NCI-H460 (cell line): Measurements from ENCODE around the gene MCM3AP. TPM values are rescaled to one million over a fixed set of nuclear protein-coding genes. Genes with fewer than 3 reads are reported as not detected.

Experiments
- DNase-seq: peaks from one replicate; pipeline ENCODE4 v3.0.0-alpha.2; 2016; ENCODE audit warnings: low read depth; ENCODE audit errors: extremely low read depth
- total RNA-seq: library from RNA; depleted of rRNA; stranded (reverse); fragments of >200 nt; shearing (Covaris generic); gene quantifications from 2 replicates; pipeline ENCODE4 v1.2.3, GENCODE V29; 2014

MCM3AP gene
- total RNA-seq, 1 experiment from 2014 or later, result 38.8 TPM

DNA sequence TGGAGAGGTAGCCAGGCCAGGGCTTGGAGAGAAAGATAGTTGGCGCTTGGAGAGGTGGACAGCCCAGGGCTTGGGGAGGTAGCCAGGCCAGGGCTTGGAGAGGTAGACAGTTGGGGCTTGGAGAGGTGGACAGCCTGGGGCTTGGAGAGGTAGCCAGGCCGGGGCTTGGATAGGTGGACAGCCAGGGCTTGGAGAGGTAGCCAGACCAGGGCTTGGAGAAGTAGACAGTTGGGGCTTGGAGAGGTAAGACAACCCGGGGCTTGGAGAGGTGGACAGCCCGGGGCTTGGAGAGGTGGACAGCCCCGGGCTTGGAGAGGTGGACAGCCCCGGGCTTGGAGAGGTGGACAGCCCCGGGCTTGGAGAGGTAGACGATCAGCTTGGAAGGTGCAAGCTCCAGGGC lies 64.6 kb downstream of the MCM3AP start:
- DNase-seq, result no peak

DNA sequence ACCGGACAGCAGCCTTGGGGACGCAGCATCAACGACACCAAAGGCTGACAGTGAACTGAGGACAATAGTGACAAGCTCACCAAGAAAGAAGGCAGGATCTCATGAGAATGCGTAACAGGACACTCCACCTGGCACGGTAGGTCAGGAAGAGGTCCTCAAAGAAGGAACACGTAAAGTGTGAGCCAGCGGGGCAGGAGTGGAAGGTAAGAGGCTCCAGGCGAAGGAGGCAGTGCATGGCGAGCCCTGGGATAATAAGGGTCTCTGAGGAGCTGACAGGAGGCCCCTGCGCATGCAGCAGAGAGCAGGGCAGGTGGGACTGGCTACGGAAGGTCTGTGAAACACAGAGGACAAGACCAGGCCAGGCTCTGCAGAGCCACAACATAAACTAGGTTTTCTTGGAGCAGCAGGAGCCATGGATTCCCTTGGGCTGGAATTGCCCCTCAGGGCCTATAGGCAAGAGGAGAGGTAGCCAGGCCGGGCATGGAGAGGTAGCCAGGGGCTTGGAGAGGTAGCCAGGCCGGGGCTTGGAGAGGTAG lies 65.1 kb downstream of the MCM3AP start:
- DNase-seq, result no peak

DNA sequence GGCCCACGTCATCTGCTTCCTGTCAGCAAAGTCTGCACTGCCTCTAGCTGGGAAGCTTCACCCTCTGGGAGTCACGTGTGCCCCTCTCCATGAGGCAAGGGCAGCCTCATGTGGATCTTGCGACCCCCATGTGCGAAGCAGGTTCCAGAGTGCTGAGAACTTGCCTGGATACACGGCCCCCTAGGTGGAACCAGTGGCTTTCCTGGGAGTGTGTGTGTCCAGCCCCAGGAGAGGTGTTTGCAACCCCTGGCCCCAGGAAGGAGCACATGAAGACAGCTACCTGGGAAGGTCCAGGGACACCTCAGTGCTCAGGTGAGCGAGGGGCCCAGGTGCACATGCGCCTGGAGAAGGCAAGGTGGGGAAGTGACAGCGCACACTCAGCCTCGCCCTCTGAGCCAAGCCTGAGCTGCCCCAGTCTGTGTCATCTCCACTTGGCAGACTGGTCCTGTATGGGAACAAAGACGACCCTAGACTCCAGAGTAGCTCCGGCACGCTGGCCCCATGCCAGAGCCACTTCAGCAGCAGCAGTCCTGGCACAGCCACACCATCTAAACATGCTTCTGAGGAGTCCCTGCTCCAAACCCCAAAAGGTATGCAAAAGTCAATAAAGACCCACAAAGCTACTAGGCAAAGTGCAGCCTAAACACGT lies 65.7 kb downstream of the MCM3AP start:
- no peak for DNase-seq

DNA sequence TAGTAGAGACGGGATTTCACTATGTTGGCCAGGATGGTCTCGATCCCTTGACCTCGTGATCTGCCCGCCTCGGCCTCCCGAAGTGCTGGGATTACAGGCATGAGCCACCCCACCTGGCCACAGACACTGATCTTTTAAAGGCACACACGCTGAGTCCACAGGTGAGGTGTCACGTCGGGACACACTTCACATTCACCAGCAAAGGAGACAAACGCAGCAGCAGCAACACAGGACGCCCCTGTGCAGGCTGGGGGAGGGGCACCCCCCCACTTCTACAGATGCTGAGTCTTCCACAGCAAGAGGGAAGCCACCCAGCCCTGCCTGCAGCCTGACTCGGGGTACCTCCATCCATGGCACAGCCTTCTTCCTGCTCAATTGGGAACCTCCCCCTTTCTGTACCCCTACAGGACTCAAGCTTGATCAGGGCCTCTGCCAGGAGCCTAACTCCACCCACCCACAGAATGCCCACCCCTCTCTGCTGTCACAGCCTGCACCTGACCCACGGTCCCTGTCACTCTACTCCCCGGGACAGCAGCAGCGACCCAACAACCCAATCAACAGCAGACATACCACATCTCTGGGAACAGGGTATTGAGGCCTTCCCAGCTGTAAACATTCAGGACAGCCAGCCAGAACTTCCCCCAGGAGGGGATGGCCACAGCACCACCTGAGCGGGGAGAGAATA lies 66.4 kb downstream of the MCM3AP start:
- DNase-seq, result no peak

DNA sequence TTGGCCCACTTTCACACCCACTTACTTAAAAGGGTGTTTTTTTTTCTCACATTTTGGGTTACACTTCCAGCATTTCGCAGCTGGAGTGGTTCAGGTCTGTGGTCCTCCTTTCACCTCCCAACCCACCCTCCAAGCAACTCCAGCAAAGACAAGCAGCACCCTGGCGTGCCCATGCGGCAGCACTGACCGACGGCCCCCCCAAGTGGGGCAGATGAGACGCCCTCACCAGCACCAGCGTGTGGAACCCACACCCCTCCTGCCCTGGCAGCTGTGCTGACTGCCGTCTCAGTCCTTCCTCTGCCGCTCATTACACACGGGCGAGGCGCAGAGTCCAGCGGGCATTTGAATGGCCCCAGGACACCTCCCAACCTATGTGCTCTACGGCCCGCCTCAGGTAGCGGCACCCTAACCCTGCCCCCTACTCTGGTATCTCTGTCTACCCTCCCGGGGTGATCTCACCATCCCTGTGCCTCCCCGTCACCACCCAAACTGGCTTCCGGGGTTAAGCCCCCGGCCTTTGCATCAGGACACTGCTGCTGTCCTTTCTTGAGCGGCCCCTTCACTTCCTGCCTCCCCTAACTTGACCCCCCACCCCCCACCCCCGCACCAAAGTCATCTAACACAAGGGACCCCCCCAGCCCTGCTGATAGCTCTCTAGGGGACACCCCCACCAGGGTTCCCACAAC lies 67.8 kb downstream of the MCM3AP start:
- no peak for DNase-seq

DNA sequence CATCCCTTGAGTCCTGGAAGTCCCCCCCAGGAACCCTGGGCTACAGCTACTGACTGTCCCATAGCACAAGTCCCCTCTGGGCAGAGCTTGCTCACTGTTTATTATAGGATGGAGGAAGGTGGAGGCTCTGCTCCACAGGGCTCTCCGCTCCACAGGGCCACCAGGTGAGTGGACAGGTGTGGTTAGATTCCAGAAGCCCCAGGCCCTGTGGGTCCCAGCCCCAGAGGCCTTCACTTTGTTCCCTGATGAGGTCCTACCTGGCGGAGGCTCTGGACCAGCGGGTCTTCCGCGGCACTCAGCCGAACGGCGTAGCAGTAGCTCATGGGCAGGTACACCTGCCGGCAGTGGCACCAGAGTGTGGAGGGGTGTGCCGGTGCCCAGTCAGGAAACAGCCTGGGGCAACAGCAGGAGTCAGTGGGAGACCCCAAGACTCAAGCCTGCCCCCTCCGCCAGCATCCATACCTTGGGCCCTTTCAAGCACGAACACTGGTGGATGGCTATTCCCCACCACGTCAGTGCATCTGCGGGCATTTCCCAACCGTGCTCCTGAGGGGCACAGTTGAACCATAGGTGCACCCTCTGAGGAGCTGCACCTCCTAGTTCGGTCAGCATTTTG lies 69.2 kb downstream of the MCM3AP start:
- DNase-seq, result no peak

DNA sequence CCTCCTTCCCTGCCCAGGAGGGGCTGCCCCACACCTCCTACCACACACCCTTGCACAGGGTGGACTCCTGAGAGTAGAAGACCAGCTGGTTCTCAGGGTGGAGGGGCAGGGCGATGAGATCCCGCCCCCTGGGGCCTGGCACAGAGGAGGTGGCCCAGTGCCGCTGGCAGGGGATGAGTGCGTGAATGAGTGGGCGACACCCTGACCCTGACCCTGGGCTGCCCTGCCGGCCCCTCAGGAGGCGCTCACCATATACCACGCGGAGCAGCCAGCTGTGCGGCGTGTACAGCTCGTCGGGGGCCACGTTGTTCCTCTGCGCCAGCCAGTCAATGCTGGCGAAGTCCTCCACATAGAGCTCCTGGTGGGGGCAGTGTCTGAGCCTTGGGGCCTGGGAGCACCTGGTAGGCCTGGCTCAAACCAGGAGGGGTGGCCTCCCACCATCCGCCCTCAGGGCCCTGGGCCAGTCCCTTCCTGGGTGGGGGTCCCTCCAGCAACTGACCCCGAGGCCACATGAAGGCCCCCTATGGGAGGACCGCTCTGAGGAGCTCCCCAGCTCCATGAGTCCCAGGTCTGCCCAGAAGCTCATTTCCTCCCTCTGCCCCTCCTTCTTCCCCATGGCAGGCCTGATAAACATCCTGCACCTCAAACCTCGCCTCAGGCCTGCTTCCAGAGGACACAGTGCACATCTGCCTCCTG lies 69.8 kb downstream of the MCM3AP start:
- DNase-seq, result no peak

DNA sequence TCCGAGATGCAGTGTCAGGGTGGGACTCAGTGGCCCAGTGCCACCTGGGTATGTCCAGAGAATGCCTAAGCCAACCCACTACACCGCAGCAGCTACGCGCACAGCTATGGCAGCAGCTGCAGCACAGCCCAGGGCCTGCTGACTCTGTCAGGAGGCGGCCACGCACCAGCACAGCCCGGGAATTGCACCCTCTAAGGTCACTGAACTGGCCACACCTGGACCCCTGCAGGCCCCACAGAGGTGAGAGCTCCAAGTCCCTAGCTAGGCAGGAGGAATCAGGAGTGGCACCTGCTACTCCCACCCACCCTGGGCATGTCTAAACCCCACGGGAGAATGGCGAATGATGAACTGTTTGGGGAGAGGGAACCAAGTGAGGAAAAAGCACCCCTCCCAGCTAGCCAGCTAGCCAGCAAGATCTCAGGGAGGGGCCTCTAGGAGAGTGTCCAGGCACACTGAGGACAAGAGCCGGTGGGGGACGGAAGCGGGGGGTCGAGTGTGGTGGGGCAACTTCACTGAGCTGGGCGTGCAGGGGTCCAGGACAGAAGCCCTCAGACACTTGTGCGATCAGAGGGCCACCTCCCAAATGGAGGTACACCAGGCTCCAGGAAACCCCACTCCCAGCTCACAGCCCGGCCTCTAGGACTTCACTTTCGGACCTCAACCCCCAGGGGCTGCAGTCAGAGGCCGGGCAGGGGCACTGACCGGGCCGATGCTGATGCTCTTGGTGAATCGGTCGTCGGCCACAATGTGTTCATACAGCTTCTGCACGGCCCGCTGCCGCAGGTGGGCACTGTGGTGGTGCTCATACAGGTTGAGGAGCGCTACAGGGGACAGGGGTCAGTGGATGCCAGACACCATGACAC lies 70.7 kb downstream of the MCM3AP start:
- DNase-seq, result no peak

DNA sequence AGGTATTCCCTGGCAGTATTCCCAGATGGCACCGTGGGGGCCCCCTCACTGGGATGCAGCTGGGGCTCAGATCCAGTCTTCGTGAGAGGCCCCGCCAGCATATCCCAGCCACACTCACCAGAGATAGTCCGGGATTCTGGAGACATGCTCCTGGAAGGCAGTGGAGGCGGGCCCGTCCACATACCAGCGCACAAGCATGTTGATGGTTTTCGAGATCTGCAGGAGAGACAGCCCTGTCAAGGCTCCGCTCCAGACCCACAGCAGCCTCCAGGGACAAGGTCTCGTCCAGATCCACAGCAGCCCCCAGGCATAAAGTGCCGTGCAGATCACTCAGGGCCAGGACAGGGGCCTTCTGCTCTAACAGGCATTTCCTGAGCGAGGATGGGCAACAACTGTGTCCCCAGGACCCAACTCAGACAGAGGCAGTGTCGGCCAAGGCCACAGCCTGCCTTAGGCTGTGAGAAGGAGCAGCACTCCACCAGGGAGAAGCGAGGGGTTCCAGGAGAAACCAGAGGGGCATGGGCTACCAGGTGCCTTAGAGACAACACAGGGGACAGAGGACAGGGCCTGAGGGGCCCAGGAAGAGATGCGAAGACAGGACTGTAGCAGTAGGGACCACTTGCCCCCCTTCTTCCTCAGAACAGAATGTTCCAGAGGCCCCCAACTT lies 71.7 kb downstream of the MCM3AP start:
- no peak for DNase-seq

DNA sequence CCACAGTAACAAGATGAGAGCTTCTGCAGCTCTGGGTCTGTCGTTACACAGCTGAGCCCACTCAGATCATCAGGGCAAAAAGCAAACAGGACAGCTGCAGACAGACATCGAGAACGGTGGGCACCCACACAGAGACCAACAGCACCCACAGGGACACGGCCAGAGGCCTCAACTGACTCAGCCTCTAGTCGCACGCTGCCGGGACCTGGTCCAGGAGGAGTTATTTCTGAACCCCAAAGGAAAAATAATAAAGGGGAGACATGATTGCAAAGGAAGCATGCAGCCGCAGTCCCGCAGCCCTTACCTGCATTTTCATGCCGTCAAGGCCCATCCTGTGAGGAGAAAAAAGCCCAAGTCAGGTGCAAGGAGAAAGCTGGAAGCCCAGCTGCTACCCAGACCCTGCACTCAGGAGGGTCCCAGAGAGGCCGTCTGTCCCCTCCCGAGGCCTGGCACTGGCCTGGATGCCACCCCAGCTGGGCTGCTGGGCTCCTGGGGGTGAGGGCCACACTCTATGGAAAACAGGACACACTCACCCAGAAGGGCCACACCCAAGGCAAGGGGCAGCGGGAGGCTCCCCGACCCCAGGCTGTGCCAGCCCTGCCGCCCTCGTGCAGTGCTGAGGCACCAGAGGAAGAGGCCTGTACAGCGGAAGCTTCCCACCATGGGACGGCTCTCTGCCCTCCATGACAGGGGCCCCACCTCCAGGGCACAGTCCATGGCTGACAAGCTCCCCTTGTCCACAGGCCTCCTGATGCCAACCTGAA lies 72.5 kb downstream of the MCM3AP start:
- no peak for DNase-seq

DNA sequence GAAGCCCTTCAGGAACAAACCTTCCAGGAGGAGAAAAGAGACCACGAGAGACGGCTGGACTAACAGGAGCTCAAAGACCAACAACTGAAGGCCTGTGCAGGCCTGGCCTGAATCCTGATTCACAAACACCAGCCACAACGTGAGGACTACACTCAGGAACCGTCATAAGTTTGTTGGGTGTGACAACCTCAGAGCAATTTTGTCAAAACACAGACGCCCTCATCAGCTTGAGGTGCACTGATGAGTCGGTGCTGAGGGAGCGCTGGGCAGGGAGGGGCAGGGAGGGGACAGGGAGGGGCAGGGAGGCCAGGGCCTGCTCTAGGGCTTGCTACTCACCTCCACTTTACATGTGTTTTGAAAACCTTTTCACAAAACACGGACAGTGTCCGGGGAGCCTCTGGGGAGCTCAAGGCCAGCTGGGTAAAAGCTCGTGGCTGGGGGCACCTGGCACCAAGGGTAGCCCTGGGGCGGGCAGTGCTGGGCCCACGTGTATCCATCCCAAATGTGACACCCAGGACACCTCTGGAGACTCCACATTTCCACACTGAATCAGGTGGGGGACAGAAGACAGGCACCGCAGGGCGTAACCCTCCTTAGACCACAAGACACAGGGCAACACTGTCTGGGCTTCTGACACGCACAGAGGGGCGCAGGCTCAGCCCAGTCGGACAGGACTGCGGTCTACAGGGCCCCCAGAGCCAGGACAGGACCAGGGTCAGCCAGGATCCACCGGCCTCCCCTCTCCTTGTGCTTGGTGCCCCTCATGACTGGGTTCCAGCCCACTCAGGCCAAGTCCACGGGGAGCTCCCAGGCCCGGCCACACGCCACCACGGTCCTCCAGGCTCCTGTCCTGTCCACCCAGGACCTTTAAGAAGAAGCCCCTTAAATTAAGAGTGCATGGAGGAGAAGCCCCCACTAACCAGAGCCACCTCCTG lies 73.4 kb downstream of the MCM3AP start:
- no peak for DNase-seq

DNA sequence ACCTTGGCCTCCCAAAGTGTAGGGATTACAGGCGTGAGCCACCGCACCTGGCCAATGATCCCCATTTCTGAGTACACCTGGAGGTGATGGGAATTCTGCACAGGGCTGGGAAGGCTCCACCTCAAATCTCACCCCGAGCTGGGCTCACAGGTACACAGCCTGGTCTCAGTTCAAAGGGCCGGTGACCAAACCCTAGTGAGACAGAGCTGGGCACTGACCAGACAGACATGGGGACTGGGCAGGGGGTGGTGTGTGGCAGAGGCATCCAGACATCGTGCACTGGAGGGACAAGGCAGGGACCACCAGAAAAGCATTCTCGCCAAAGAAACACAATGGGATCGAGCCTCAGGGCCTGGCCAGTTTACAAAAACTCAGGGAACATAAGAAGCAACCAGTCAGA lies 74.0 kb downstream of the MCM3AP start:
- DNase-seq, result no peak

DNA sequence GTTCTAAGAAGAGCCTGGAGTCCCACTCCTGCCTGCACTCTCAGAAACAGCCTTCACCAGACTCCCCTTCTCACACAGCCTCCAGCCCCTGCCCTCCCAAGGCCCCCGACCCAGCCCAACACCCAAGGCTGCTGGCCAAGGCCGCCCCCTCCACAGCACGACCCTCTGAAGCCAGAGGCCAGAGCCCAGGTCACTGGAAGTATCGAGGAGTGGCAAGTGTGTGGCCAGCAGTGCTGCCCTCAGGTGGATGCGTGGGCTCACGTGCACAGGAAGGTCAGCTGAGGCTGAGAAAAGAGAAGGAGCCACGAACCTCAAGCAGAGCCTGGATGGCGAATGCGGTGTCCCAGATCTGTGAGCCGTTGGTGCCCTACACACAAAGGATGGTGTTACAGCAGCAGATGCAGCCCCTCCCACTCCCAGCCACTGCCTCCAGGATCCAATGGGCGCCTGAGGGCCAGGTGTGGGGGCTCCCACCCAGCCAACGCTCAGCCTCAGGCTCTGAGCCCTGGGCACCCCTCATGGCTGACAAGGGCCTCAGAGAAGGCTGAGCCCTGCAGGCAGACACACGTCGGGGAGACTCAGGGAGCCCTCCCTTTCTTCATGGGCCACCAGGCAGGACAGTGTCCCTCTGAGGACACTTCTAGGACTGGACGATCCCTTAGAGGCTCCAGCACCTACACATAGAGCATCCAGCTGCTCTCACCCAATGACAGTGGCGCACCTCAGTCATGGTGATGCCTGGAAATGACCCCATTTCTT lies 74.9 kb downstream of the MCM3AP start:
- no peak for DNase-seq

DNA sequence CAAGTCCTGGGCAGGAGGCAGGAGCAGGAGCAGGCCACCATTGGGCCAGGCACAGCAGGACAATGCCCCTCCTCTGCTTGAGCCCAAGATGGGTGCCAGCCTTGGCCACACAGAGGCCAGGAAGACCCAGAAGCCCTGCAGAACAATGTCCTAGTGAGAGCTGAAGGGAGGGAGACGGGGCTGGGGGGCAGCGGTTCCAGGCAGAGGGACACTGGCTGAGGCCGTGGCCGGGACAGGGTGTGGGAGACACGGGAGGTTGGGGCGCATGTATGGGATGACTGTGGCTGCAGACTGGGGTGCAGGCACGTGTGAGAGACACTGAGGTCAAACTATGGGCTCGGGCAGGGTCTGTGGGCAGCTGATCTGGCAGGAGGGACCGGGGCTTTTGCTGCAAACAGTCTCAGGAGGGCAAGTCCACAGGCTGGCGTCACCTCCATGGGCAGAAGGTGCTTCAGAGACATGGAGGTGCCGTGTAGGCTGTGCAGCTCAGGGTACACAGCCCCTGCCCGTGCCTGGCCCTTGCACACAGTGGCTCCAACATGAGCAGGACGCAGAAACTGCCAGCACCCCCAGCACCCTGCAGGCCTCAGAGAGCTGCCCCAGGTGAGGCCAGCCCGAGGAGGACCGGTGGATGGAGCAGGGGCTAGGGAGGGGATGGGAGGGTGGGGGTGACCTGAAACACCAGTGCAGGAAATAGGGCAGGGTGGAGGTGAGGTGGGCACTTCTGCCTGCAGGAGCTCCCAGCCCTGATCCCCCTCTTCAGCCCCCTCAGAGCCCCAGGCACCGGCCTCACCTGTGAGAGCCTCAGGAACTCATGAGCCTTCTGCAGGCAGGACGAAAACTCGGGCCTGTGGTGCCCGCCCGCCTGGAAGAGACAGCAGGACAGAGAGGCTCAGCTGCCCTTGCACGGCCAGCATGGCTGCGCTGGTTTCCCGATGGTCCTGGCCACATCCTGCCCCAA lies 76.4 kb downstream of the MCM3AP start:
- DNase-seq, result no peak

DNA sequence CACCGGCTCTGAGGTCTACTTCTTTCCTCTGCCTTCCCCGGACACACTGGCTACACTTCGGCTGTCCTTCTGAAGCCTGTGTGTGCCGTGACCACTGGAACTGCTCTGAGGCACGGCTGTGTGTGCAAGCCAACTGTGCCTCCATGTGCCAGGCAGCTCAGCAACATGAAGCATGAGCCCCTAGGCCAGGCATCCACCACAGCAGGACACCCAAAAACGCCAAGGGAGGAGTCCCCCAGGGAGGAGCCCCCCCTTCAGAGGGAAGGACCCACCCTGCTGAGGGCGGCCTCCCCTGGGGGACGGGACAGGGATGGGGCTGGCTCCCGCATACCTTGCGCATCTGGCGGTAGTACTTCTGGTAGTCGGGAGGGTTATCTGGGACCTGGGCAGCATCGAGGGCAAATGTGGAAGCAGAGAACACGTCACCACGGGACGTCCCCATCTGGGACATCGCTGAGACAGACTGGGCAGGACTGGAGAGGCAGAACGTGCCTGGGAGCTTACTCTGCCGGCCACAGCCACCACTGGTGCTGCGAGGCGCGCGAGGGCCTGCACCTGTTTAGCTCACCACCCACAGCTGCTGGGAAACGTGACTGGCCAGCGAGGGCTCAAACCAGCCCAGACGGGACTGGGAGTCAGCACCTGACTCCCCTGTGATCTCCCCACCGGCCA lies 77.4 kb downstream of the MCM3AP start:
- no peak for DNase-seq
